ENCODE measurements around the gene DQX1. TPM values are rescaled to one million over a fixed set of nuclear protein-coding genes. Genes with fewer than 3 reads are reported as not detected.

The DQX1 gene
- total and polyA plus RNA-seq, 9 of the 15 experiments (the other 6 are each of a cell fraction or from before 2014, with no cell fraction given), result 0.04 to 0.38 (median 0.18) TPM; not detected in 1

- FAIRE-seq (no peak), ATAC-seq (no peak), DNase-seq (ENCODE audit: extremely low read depth in 1 of 4, low spot score in 3 of 4) (no peak)
- H3K27me3 ChIP-seq (ENCODE audit: control insufficient read depth in 2 of 2, insufficient read depth in 2 of 2, low read length in 2 of 2), result peaks cover 0 to 8% of the 10 kb centered on the region in 2 experiments; a peak in 1 of 5 replicates
- H3K27ac ChIP-seq (ENCODE audit: extremely low read depth, low read depth, low read length), result no peak overlapping the region
- H3K4me1 ChIP-seq (replicated peaks in 1 of 2; ENCODE audit: control insufficient read depth in 2 of 2, insufficient read depth in 2 of 2, low read length in 2 of 2), result peaks cover 19 to 54% of the 10 kb centered on the region in 2 experiments
- no peak overlapping the region for H3K4me3 ChIP-seq
- no TSS peak for BruUV-seq (replicated peaks)
- no peak overlapping the region for H2AFZ ChIP-seq (ENCODE audit: low read depth, low read length)
- peak overlapping the region in 1 of 2 experiments; percentile 99; a peak in 2 of 4 replicates for H3K9ac ChIP-seq (ENCODE audit: insufficient read depth in 1 of 2, low read depth in 2 of 2, low read length in 2 of 2)
- no peaks in the 10 kb centered on the region for H3K9me1 ChIP-seq (ENCODE audit: control insufficient read depth, insufficient read depth, low read length)
- 88% methylated on average over 12 of the region's 14 CpGs for WGBS (ENCODE audit: insufficient coverage, low coverage, missing lambda C conversion rate)
- no peaks in the 10 kb centered on the region for H3K9me3 ChIP-seq (replicated peaks; ENCODE audit: control insufficient read depth, insufficient read depth, low read depth, low read length)
- no peaks in the 10 kb centered on the region for H4K20me1 ChIP-seq (replicated peaks; ENCODE audit: control insufficient read depth, insufficient read depth, low read length)
- peaks cover 15% of the 10 kb centered on the region; the same call in 2 of the 3 replicates for H3K79me2 ChIP-seq (ENCODE audit: control insufficient read depth, insufficient read depth, low read length)
- CTCF ChIA-PET (ENCODE audit: low intra/inter-chr PET ratio), result no interaction called here
- peak overlapping the region; percentile 95; the same call in 1 of the 2 replicates for H3K4me2 ChIP-seq (ENCODE audit: insufficient read depth, low read length)
- in situ Hi-C loops (cut with MboI), result no loop called here
- H3K36me3 ChIP-seq (ENCODE audit: control insufficient read depth, insufficient read depth, low read length), result peaks cover 17% of the 10 kb centered on the region; the same call in 1 of the 3 replicates
- intact Hi-C loops (cut with micrococcal nuclease), result no loop called here
- POLR2A ChIA-PET, result interaction anchor here (1.1 to 1.2 kb wide), 2 partner anchors 24 to 27 kb away, joined by 3 read pairs; no protein-coding TSS in a partner anchor
- TF ChIP-seq KLF16 (IDR thresholded peaks at IDR 0.05) (no peak), CGGBP1 (CRISPR knock-in tag; IDR thresholded peaks at IDR 0.05) (no peak), POLR2AphosphoS2 (IDR thresholded peaks at IDR 0.05; ENCODE audit: low read length) (no peak), CREB1 (IDR thresholded peaks at IDR 0.05) (no peak), CREB1 (CRISPR knock-in tag; IDR thresholded peaks at IDR 0.05) (no peak), POLR3G (IDR thresholded peaks at IDR 0.05; ENCODE audit: extremely low read depth, insufficient read length, insufficient replicate concordance) (no peak), NCOR1 (IDR thresholded peaks at IDR 0.05) (no peak), HNRNPLL (IDR thresholded peaks at IDR 0.05; ENCODE audit: low read depth, low read length, poor library complexity, severe bottlenecking) (no peak), RNF219 (CRISPR knock-in tag; IDR thresholded peaks at IDR 0.05) (no peak), ZBTB40 (IDR thresholded peaks at IDR 0.05) (no peak), ZBTB40 (CRISPR knock-in tag; IDR thresholded peaks at IDR 0.05) (no peak)
These were observed 30.1 kb upstream of the DQX1 start for GRCh38 chr2:74556159-74556558.

All from K562 (cell line).